ENCODE data around the gene HOXB5.

The HOXB5 gene

GRCh38 chr17:48555258-48556228, 38.0 kb downstream of the HOXB5 start (continued):
- TF ChIP-seq ZNF449 (tag by site-specific recombination; IDR thresholded peaks at IDR 0.05) = 0 out of 2 replicates have a peak, but pooled peaks have one; percentile 31
- no peak for TF ChIP-seq TRIM28 (IDR thresholded peaks at IDR 0.05; ENCODE audit: borderline replicate concordance, low read length)
- TF ChIP-seq ZSCAN4 (tag by site-specific recombination; IDR thresholded peaks at IDR 0.05) = peak; percentile 38; the same call in 1 of the 2 replicates
- no peak for TF ChIP-seq SETDB1 (IDR thresholded peaks at IDR 0.05; ENCODE audit: insufficient read length, low read length)
- peak; percentile 90 for TF ChIP-seq ZNF335 (tag by site-specific recombination; conservative IDR thresholded peaks at IDR 0.05)
- TF ChIP-seq ZNF366 (tag by site-specific recombination; conservative IDR thresholded peaks at IDR 0.05) = peak; percentile 91
- TF ChIP-seq ZNF600 (tag by site-specific recombination; IDR thresholded peaks at IDR 0.05) = peak; percentile 90
- TF ChIP-seq SP7 (tag by site-specific recombination; IDR thresholded peaks at IDR 0.05) = peak; percentile 56
- no peak for TF ChIP-seq ZBTB10 (tag by site-specific recombination; IDR thresholded peaks at IDR 0.05)
- peak; percentile 36; the same call in 1 of the 2 replicates for TF ChIP-seq YY2 (tag by site-specific recombination; IDR thresholded peaks at IDR 0.05)
- TF ChIP-seq WT1 (tag by site-specific recombination; IDR thresholded peaks at IDR 0.05) = peak; percentile 30
- no peak for TF ChIP-seq ZNF791 (tag by site-specific recombination; IDR thresholded peaks at IDR 0.05)
- no peak for TF ChIP-seq ZNF121 (tag by site-specific recombination; IDR thresholded peaks at IDR 0.05)
- peak; percentile 40; the same call in 1 of the 2 replicates for TF ChIP-seq ZNF18 (tag by site-specific recombination; IDR thresholded peaks at IDR 0.05)
- TF ChIP-seq, protein P1, sequence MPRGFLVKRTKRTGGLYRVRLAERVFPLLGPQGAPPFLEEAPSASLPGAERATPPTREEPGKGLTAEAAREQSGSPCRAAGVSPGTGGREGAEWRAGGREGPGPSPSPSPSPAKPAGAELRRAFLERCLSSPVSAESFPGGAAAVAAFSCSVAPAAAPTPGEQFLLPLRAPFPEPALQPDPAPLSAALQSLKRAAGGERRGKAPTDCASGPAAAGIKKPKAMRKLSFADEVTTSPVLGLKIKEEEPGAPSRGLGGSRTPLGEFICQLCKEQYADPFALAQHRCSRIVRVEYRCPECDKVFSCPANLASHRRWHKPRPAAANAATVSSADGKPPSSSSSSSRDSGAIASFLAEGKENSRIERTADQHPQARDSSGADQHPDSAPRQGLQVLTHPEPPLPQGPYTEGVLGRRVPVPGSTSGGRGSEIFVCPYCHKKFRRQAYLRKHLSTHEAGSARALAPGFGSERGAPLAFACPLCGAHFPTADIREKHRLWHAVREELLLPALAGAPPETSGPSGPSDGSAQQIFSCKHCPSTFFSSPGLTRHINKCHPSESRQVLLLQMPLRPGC (tag by site-specific recombination; IDR thresholded peaks at IDR 0.05) = peak; percentile 31; the same call in 1 of the 2 replicates
- TF ChIP-seq HOXC10 (CRISPR knock-in tag; IDR thresholded peaks at IDR 0.05) = peak; percentile 84; the same call in 1 of the 2 replicates
- TF ChIP-seq KLF16 (tag by site-specific recombination; IDR thresholded peaks at IDR 0.05) = peak; percentile 79
- TF ChIP-seq ZNF292 (tag by site-specific recombination; IDR thresholded peaks at IDR 0.05; ENCODE audit: borderline replicate concordance, low read depth) = no peak
- TF ChIP-seq ZXDB (tag by site-specific recombination; IDR thresholded peaks at IDR 0.05) = peak; percentile 33
- 0 out of 2 replicates have a peak, but pooled peaks have one; percentile 25 for TF ChIP-seq ZNF324 (tag by site-specific recombination; IDR thresholded peaks at IDR 0.05)
- TF ChIP-seq GFI1B (tag by site-specific recombination; IDR thresholded peaks at IDR 0.05) = peak; percentile 79
- TF ChIP-seq YY1 (tag by site-specific recombination; IDR thresholded peaks at IDR 0.05) = peak; percentile 21; the same call in 1 of the 2 replicates
- TF ChIP-seq ZNF416 (tag by site-specific recombination; IDR thresholded peaks at IDR 0.05) = no peak
- TF ChIP-seq ZNF169 (tag by site-specific recombination; IDR thresholded peaks at IDR 0.05) = peak; percentile 68; the same call in 1 of the 2 replicates
- peak; percentile 79 for TF ChIP-seq ZNF660 (tag by site-specific recombination; IDR thresholded peaks at IDR 0.05)
- no peak for TF ChIP-seq ZNF155 (tag by site-specific recombination; IDR thresholded peaks at IDR 0.05)
- TF ChIP-seq ZNF274 (IDR thresholded peaks at IDR 0.05; ENCODE audit: low read length) = no peak
- no peak for TF ChIP-seq ZNF274 (tag by site-specific recombination; IDR thresholded peaks at IDR 0.05; ENCODE audit: borderline replicate concordance)
- TF ChIP-seq, protein P2, sequence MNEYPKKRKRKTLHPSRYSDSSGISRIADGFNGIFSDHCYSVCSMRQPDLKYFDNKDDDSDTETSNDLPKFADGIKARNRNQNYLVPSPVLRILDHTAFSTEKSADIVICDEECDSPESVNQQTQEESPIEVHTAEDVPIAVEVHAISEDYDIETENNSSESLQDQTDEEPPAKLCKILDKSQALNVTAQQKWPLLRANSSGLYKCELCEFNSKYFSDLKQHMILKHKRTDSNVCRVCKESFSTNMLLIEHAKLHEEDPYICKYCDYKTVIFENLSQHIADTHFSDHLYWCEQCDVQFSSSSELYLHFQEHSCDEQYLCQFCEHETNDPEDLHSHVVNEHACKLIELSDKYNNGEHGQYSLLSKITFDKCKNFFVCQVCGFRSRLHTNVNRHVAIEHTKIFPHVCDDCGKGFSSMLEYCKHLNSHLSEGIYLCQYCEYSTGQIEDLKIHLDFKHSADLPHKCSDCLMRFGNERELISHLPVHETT (tag by site-specific recombination; IDR thresholded peaks at IDR 0.05) = no peak
- TF ChIP-seq ZNF426 (tag by site-specific recombination; IDR thresholded peaks at IDR 0.05) = no peak
